ENCODE results near the gene FHIT. TPM values are rescaled to one million over a fixed set of nuclear protein-coding genes. Genes with fewer than 3 reads are reported as not detected.

FHIT gene
- 21.5 TPM for total RNA-seq
- long read RNA-seq, partial matches to known transcripts: 2 of 8 reads
- long read RNA-seq, other reads (novel, unspliced or antisense): 6 of 8 reads

- peak; percentile 96 for DNase-seq
- intact Hi-C loops (cut with DNase I): no loop called here
Measured at GRCh38 chr3:61251174-61251972, at the start of gene FHIT. Gene FHIT (minus strand): TSS chr3:61251452.

DNA sequence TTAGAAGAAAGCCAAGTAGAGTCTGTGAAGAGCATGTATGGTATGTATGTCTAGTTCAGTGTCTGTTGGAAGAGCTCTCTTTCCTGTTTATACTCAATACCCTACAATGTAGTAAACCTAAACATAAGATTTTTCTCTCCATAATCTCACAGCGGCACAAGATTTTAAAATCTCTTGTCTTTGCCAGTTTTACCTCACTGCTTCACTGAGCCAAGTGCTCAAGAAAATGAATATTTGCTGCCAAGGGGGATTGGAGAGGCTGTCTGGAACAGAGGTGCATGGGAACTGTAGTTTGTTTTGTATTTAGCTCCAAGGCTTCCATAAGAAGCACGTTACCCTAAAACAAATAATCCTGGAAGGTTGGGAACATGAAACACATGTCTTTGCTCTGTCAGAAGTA, 49.5 kb upstream of the FHIT start:
- ATAC-seq (ENCODE audit: poor library complexity): no peak
- intact Hi-C loops (cut with DNase I): no loop called here
- no peak for DNase-seq

More at GRCh38 chr3:61251174-61251972, at the start of gene FHIT:
- ATAC-seq (ENCODE audit: poor library complexity): peak; percentile 98

DNA sequence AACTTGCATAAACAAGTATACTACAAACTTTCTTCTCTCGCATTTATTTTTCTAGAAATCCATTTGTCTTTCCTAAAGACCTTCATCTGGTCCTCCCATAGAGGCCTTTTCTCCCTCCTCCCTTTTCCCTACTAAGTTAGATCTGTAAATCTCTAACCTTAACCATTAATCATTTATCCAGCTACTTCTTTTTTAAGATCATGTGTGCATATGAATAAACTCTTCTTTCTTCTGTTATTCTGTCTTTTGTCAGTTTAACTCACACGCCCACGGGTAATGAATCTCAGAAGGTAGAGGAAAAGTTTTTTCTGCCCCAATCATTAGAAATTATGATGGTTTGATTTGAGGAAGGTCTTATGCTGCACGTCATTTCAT, 48.7 kb upstream of the FHIT start:
- ATAC-seq (ENCODE audit: poor library complexity): no peak
- intact Hi-C loops (cut with DNase I): no loop called here

GRCh38 chr3:61299343-61300005, 48.2 kb upstream of the FHIT start:
- ATAC-seq (ENCODE audit: poor library complexity): no peak
- DNase-seq: no peak
- intact Hi-C loops (cut with DNase I): no loop called here

More for the DNA sequence above, 48.7 kb upstream of the FHIT start:
- DNase-seq: no peak

DNA sequence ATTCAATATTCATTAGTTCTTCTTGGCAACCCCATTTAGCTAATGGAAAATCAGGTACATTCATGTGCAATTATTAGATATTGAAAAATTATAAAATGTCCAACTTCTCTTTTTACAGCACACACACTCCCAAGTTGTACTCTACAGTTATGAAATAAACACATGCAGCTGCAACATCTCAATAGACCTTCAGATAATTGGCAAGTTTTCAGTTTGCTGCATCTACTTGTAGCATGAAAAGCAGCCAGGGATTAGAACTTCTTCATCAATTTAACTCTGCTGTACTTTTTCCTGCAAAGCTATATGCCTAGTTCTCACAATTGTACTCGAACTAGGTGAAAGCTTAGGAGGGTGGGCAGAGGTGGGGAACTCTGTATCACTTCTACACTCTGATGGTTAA, 46.6 kb upstream of the FHIT start:
- DNase-seq: no peak
- intact Hi-C loops (cut with DNase I): no loop called here
- ATAC-seq (ENCODE audit: poor library complexity): no peak

DNA sequence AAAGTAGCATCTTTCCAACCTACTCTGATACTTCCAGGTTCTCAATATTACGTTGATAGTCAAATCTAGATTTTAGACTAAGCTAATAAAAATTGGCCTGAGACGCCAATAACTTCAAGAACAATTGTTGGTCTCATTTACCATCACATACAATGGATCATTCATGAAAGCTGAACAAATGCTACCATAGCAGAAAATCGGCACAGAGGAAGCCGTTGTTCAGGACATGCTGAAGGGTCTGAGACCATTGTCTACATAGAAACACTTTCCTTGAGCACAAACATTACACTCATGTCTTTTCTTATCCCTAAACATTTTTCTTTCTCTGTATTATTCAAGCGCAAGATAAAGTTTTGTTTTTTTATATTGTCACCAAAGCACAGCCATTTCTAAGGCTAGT, 37.2 kb upstream of the FHIT start:
- DNase-seq (no peak), ATAC-seq (ENCODE audit: poor library complexity) (no peak)
- intact Hi-C loops (cut with DNase I): no loop called here

- ATAC-seq (ENCODE audit: poor library complexity) (no peak), DNase-seq (no peak)
- intact Hi-C loops (cut with DNase I): no loop called here
Measured at GRCh38 chr3:61283876-61284275, 32.6 kb upstream of the FHIT start.

DNA sequence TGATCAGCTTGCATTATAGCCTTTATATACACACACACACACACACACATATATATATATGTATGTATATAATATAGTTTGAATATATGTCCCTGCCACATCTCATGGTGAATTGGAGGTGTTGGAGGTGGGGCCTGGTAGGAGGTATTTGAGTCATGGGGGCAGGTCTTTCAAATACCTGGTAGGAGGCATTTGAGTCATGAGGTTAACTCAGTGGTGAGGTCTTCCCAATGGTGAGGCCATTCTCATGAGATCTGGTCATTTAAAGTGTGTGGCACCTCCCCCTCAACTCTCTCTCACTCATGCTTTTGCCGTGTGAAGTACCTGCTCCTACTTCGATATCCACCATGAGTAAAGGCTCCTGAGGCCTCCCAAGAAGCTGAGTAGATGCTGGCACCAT, 27.5 kb upstream of the FHIT start:
- ATAC-seq (ENCODE audit: poor library complexity) (no peak), DNase-seq (no peak)
- intact Hi-C loops (cut with DNase I): no loop called here

- intact Hi-C loops (cut with DNase I): no loop called here
- no peak for DNase-seq
- ATAC-seq (ENCODE audit: poor library complexity): no peak
Measured at GRCh38 chr3:61277411-61277810, 26.2 kb upstream of the FHIT start.

GRCh38 chr3:61269435-61269834, 18.2 kb upstream of the FHIT start:
- peak; percentile 29 for ATAC-seq (ENCODE audit: poor library complexity)

DNA sequence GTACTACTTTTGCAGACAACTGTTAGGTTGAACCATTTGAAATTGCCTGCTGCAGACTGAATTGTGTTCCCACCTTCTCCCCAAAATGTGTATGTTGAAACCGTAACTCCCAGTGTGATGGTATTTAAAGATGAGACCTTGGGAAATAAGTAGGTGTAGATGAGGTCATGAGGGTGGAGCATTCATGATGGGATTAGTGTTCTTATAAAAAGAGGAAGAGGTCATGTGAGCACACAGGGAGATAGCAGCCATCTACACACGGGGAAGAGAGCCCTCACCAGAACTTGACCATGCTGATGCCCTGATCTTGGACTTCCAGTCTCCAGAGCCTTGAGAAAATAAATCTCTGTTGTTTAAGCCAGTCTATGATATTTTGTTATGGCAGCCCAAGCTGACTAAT, 17.4 kb upstream of the FHIT start:
- DNase-seq (no peak), ATAC-seq (ENCODE audit: poor library complexity) (no peak)
- intact Hi-C loops (cut with DNase I): no loop called here

More at GRCh38 chr3:61269435-61269834, 18.2 kb upstream of the FHIT start:
- intact Hi-C loops (cut with DNase I): no loop called here
- DNase-seq: no peak

- intact Hi-C loops (cut with DNase I): no loop called here
- DNase-seq: no peak
- no peak for ATAC-seq (ENCODE audit: poor library complexity)
Measured at GRCh38 chr3:61264281-61264680, 13.0 kb upstream of the FHIT start.

- ATAC-seq (ENCODE audit: poor library complexity): no peak
- intact Hi-C loops (cut with DNase I): no loop called here
- no peak for DNase-seq
Measured at GRCh38 chr3:61257148-61257547, 5.9 kb upstream of the FHIT start.

DNA sequence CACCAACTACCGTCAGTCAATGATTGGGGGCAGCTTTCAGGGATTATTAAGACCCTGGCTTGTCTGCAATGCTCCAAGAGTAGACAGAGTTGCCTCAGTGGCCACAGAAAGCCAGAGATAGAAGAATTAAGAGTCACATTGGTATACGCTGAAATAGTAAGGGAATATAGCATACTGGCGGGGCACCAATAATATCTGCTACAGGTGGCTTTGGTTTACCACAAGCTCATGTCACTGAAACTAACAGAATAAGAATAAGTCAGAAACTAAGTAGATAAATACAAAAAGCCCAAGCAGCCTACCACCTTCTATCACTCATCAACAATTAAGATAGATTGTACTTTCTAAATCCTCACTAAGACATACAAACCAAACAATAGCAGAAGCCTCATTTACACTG, 2.5 kb upstream of the FHIT start:
- ATAC-seq (ENCODE audit: poor library complexity) (no peak), DNase-seq (no peak)
- intact Hi-C loops (cut with DNase I): no loop called here

DNA sequence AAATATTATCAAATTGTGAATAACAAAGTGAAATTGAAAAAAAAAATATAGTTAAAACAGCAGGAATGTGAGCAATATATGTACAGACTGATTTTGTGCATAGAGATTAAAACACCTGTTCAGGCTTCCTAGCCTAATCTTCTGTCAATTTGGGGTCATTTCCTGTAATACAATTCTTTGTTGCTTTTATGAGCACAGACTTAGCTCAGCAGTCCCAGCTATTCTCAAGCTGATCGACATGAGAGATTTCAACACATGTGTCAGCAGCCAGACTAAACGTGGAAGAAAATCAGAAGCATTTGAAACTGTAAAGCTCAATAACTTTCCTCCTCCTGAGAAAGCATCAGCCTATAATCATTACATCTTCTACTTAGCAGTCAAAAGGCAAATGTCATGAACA, 1.6 kb upstream of the FHIT start:
- intact Hi-C loops (cut with DNase I): no loop called here
- DNase-seq: no peak
- no peak for ATAC-seq (ENCODE audit: poor library complexity)

DNA sequence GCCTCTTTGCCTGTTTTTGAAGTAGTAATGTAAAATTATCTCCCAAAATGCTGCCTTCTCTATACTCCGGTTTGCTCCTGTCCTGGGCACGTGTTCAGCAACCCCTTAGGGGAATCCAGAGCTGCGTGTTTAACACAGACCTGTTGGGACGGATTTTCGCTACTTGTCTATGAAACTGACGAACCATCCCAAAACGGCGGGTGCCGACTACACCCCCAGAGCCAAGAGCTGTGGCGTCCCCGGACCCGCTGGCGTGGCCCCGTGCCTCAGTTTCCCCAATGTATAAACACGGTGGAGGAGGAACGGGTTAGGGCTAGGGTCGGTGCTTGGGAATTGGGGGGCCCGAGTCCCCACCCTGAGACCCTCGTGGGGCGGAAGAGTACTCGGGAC, 473 bp downstream of the FHIT start:
- intact Hi-C loops (cut with DNase I): no loop called here
- DNase-seq (peak; percentile 45), ATAC-seq (ENCODE audit: poor library complexity) (peak; percentile 50)

- DNase-seq: no peak
- ATAC-seq (ENCODE audit: poor library complexity): no peak
- intact Hi-C loops (cut with DNase I): no loop called here
Measured at GRCh38 chr3:61248496-61248895, 2.8 kb downstream of the FHIT start.

DNA sequence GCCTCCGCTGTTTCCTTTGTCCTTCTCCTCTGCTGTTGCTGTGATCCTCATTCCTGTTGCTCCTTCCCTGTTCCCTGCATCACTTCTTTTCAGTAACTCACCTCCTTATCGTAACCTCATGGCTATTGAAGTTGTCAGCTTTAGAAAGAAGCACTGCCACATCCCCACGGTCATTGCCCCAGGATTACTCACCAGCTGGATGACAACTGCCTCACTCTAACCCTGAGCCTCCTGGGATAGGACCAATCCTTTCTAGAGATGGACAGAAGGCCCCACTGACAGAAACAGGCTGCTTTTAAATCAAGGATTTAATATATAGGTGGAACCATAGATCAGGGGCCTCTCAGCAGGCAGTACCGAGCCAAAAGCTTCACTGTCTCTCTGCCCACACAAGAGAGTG, 4.1 kb downstream of the FHIT start:
- intact Hi-C loops (cut with DNase I): no loop called here
- DNase-seq: no peak
- no peak for ATAC-seq (ENCODE audit: poor library complexity)

DNA sequence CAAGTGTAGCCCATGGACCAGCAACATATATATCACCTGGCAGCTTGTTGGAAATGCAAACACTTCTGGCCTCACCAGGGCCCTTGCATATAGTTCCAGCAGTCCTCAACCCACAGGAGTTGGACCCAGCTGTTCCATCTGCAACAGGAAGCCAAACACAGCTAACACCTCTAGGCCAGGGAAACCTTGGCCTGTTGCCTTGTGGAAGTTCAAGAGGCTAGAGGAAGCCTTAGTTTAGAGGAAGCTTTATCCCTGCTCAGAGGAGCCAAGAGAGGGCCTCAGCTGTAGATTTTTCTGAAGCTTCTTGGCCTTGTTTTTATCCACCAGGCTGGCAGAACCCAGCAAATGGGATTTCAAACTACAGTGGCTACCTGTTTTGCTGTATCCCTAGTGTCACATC, 11.4 kb downstream of the FHIT start:
- DNase-seq (peak; percentile 37), ATAC-seq (ENCODE audit: poor library complexity) (peak; percentile 80)
- intact Hi-C loops (cut with DNase I): no loop called here

GRCh38 chr3:61237858-61238257, 13.4 kb downstream of the FHIT start:
- ATAC-seq (ENCODE audit: poor library complexity) (no peak), DNase-seq (no peak)
- intact Hi-C loops (cut with DNase I): no loop called here
